ENCODE data around the gene CARMIL1.

CARMIL1 gene

DNA sequence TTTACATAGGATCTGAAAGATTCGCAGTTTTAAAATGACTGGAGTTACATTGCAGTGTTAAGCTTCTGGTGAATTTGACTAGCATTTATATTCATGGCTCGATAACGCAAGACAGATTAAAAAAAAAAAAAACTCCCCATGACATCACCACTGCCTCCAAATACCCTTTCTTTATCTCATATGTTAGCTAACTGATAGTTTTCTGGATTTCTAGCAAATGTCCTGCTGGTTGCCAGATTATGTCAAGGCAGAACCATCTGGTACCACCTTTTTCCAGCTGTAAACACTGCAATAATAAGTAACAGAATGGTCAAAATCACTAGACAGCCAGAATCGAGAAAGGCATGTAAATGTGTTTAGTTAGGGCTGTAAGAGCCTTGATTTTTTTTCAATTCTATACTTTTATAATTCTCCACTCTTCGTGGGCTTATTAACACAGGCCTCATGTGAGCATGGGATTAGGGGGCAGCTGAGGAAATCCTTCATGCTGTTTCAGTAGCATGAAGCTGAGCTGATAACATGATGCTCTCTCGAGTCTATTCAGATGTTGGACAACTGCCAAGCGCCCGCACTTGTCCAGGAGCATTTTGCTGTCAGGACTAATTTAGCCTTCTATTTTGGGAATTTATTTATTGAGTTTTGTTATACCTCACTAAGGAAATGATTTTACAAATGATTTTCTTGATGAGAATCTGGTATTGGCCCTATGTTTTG lies 206.8 kb downstream of the CARMIL1 start:
- Histone ChIP-seq H3K9ac (ENCODE audit: low read depth, low read length) (no peak overlapping the region), H3K36me3 (ENCODE audit: insufficient read depth, low read length) (no peaks in the 10 kb centered on the region), H3K4me1 (ENCODE audit: insufficient read depth, low read length) (no peaks in the 10 kb centered on the region), H3K9me3 (ENCODE audit: control insufficient read depth, insufficient read depth, low read length) (no peaks in the 10 kb centered on the region)

DNA sequence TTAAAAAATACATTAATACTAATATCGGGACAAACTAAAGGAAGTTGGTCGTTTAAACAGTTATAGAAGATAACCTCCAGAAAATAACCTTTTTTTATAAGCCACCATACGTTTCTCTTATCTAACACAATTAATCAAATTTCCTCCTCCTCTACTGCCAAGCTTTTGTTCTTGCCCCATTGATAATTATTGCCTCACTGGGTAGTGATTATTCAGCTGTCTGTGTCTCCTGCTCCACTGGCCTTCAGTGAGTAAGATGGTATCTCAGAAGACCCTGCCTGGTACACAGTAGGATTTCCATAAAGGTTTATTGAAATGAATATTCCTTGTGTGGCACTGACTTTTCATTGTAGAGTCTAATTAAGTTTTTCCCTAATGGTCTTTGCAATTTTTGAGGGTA lies 207.4 kb downstream of the CARMIL1 start:
- Histone ChIP-seq H3K9ac (ENCODE audit: low read depth, low read length) (no peak overlapping the region), H3K4me1 (ENCODE audit: insufficient read depth, low read length) (no peaks in the 10 kb centered on the region), H3K36me3 (ENCODE audit: insufficient read depth, low read length) (no peaks in the 10 kb centered on the region), H3K9me3 (ENCODE audit: control insufficient read depth, insufficient read depth, low read length) (no peaks in the 10 kb centered on the region)

DNA sequence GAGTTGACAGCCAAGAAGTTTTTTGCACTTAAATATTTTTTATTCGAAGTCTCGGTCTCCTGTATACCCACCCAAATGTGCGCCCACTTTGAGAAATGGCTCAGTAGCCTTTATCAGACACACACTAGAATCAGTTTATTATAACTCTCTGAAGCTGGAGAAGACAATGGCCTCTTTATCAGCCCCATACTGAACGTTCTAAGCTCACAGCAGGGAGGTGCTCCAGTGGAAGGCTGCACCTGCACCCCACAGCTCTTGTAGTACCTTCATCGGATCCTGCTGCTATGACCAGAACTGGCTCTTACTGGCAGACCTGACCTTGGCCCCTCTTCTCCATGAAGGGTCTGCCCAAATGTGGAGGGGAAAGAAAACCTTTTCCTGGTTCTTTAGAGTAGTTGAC lies 207.8 kb downstream of the CARMIL1 start:
- no peaks in the 10 kb centered on the region for H3K4me1 ChIP-seq (ENCODE audit: insufficient read depth, low read length)
- H3K9ac ChIP-seq (ENCODE audit: low read depth, low read length): no peak overlapping the region
- H3K36me3 ChIP-seq (ENCODE audit: insufficient read depth, low read length): no peaks in the 10 kb centered on the region
- no peaks in the 10 kb centered on the region for H3K9me3 ChIP-seq (ENCODE audit: control insufficient read depth, insufficient read depth, low read length)

DNA sequence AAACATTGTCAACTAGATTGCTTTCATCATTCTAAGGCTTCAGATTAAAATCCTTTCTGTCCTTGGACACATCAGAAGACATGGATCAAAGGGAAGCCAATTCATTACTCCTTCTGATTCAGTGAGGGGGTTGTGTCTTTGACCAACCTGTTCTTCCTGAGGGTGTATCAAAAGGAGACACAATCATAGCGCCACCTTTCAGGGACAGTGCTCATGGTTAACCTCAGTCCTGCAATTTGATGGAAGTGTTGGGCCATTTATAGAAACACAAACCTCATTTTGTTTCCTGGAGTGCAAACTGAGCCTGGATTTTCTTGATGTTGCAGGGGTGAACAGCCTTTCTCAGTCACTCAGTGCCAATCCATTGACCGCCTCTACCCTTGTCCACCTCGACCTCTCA lies 209.0 kb downstream of the CARMIL1 start:
- H3K9me3 ChIP-seq (ENCODE audit: control insufficient read depth, insufficient read depth, low read length): no peaks in the 10 kb centered on the region
- no peaks in the 10 kb centered on the region for H3K36me3 ChIP-seq (ENCODE audit: insufficient read depth, low read length)

DNA sequence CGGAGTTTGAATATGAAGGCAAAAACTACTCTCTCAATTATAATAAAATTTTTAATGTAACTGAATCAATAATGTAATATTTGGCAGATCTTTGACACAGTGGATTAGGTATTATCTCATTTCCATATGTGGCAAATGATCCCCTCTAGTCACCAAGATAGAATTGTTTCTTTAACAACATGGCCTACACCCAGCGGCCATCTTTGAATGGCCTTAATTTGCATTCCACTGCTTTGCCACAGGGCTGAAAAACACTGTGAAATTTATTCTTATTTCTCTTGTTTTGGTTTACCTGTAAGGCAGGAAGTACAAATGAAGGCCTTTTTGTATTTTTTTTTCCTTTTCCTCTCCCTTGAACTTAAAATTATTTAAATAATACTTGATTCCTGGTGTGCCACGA lies 210.2 kb downstream of the CARMIL1 start:
- no peaks in the 10 kb centered on the region for H3K36me3 ChIP-seq (ENCODE audit: insufficient read depth, low read length)
- H3K9me3 ChIP-seq (ENCODE audit: control insufficient read depth, insufficient read depth, low read length): no peaks in the 10 kb centered on the region
- H3K9ac ChIP-seq (ENCODE audit: low read depth, low read length): no peak overlapping the region
- H3K4me1 ChIP-seq (ENCODE audit: insufficient read depth, low read length): no peaks in the 10 kb centered on the region

More for the DNA sequence above, 209.0 kb downstream of the CARMIL1 start:
- Histone ChIP-seq H3K9ac (ENCODE audit: low read depth, low read length) (no peak overlapping the region), H3K4me1 (ENCODE audit: insufficient read depth, low read length) (no peaks in the 10 kb centered on the region)

DNA sequence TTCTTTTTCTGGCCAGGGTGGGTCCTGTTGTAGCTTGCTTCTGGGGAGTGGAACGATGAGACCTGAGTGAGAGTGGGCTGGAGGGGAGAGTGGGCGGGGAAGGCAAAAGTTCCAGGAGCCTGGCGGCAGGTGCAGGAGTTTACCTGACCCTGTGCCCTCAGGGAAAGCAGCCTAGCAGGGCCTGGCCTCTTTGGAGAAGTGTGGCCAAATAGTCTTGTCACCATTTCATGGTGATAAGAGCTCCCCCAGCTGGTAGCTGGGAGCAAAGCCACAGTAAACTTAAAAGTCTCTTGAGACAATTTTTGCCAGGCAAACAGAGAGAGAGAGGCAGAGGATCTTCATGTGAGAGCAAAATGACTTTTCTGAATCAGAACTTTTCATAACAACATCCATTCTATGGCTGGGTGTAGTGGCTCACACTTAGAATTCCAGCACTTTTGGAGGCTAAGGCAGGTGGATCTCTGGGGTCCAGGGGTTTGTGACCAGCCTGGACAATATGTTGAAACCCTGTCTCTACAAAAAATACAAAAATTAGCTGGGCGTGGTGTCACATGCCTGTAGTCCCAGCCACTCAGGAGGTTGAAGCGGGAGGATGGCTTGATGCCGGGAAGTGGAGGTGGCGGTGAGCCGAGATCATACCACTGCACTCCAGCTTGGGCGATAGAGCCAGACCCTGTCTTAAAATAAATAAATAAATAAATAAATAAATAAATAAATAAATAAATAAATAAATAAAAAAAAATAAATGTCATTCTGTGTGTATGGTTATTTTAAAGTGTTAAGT lies 211.0 kb downstream of the CARMIL1 start:
- H3K9ac ChIP-seq (ENCODE audit: low read depth, low read length): no peak overlapping the region
- no peaks in the 10 kb centered on the region for H3K4me1 ChIP-seq (ENCODE audit: insufficient read depth, low read length)
- H3K9me3 ChIP-seq (ENCODE audit: control insufficient read depth, insufficient read depth, low read length): no peaks in the 10 kb centered on the region
- H3K36me3 ChIP-seq (ENCODE audit: insufficient read depth, low read length): no peaks in the 10 kb centered on the region

DNA sequence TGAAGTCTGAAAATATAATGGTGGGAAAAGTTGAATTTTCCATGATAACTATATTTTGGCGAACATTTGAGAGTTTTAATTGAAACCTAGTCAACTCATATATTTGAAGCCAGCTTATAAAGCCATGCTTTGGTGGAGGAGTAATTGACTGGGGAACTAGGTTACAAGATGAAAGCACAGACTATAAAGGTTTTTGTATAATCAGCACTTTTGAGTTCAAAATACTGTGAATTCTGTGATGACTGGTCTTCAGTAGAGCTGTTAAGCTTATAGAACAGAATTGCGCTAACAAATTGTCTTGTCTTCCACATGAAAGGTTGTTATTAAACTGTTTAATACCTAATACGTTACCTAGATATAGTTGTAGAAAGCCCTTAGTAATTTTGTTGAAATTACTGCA lies 213.8 kb downstream of the CARMIL1 start:
- H3K4me1 ChIP-seq (ENCODE audit: insufficient read depth, low read length): no peaks in the 10 kb centered on the region
- no peaks in the 10 kb centered on the region for H3K9me3 ChIP-seq (ENCODE audit: control insufficient read depth, insufficient read depth, low read length)
- no peak overlapping the region for H3K9ac ChIP-seq (ENCODE audit: low read depth, low read length)
- no peaks in the 10 kb centered on the region for H3K36me3 ChIP-seq (ENCODE audit: insufficient read depth, low read length)

DNA sequence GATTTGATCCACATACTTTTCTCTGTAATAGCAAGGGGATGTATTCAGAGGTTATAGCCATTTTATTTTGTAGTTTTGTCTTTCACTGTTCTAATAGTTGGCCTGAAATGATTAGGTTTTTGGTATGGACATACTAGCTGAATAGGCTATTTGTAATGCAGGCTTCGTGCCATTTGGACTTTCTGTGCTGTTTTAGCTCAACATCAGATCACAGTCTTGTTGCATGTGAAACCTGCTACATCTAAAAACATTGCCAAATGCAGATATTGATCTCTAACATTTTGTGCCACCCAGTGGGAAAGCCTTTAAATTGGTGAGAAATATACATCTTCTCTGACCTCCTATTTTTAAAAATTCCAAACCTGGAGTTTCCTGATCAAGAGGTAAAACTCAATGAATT lies 215.3 kb downstream of the CARMIL1 start:
- H3K36me3 ChIP-seq (ENCODE audit: insufficient read depth, low read length): no peaks in the 10 kb centered on the region
- H3K4me1 ChIP-seq (ENCODE audit: insufficient read depth, low read length): no peaks in the 10 kb centered on the region; the same call in 1 of the 2 replicates
- H3K9ac ChIP-seq (ENCODE audit: low read depth, low read length): no peak overlapping the region
- H3K9me3 ChIP-seq (ENCODE audit: control insufficient read depth, insufficient read depth, low read length): no peaks in the 10 kb centered on the region

DNA sequence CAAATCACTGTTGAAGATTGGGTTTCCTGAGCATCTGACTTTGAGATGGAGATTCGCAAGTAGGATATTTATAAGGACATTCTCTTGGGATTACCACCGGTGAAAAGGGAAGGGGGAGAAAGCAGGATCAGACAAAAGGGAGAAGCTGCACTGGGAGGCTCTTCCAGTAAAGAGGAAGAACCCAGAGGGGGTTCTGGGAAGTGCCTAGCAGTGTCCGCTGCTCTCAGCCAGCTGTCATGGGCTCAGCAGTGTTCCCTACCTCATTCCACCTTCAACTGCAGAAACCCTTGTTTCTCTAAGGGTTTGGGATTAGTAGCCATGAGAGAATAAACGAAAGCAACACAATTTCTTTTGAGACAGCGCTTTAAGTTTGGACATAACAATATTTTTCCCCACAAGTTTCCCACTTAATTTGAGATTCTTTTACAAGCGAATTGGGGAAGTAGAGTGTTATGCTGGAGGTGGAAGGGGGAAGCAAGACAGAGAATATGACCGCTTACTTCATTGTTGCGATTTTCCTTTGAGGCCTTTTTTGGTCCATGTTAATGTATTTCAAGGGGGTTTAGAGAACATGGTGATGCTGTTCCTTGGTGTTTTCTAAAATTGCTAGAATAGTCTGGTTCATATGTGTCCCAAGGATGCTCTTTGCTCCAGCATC lies 218.3 kb downstream of the CARMIL1 start:
- Histone ChIP-seq H3K9ac (ENCODE audit: low read depth, low read length) (no peak overlapping the region), H3K4me1 (ENCODE audit: insufficient read depth, low read length) (peaks cover 6% of the 10 kb centered on the region; the same call in 1 of the 2 replicates), H3K36me3 (ENCODE audit: insufficient read depth, low read length) (no peaks in the 10 kb centered on the region), H3K9me3 (ENCODE audit: control insufficient read depth, insufficient read depth, low read length) (no peaks in the 10 kb centered on the region)

DNA sequence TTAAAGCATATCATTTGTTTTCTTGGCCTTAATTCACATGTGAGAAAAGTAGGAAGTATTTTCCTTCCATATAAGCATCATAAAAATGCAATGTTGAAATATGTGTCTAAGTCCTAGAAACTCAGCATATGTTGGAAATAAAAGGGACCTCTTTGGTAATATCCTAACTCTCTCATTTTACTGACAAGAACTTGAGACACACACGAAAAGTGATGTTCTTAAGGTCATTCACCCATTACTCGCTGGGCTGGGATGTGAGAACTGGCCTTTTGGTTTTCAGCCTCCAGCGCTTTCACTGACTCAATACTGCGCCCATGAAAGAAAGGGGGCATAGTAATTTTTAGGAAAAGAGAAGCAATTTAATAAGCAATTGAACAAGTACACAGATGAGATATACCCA lies 219.3 kb downstream of the CARMIL1 start:
- H3K9ac ChIP-seq (ENCODE audit: low read depth, low read length): no peak overlapping the region
- no peaks in the 10 kb centered on the region for H3K36me3 ChIP-seq (ENCODE audit: insufficient read depth, low read length)
- peaks cover 8% of the 10 kb centered on the region; the same call in 1 of the 2 replicates for H3K4me1 ChIP-seq (ENCODE audit: insufficient read depth, low read length)
- no peaks in the 10 kb centered on the region for H3K9me3 ChIP-seq (ENCODE audit: control insufficient read depth, insufficient read depth, low read length)

DNA sequence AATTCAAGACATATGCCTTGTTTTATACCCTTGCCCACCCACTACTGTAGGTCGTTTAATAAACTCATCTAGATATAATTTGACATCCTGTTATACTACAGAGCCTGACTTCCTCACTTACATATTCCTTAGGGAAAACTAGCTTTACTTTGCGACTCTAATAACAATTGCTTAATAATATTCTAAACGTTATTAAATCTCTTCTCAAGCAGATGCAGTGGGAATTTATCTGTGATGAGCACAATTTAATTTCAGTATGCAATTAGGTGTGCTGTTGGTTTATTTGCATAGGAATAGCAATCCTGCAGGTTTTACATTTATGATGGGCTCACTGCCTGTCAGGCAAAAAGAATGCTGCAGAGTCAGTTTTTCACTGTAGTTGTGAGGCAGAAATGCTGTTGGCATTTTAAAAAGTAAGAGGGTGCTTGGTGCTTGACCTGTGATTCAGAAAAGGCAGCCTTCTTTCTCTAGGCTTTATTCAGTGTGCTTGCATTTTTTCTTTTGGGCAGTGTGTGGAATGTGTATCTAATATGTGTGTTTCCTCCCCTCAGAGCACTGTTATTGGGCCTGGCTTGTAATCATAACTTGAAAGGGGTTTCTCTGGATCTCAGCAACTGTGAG lies 220.6 kb downstream of the CARMIL1 start:
- H3K36me3 ChIP-seq (ENCODE audit: insufficient read depth, low read length): no peaks in the 10 kb centered on the region
- H3K9ac ChIP-seq (ENCODE audit: low read depth, low read length): no peak overlapping the region
- H3K9me3 ChIP-seq (ENCODE audit: control insufficient read depth, insufficient read depth, low read length): no peaks in the 10 kb centered on the region
- peaks cover 11% of the 10 kb centered on the region; the same call in 1 of the 2 replicates for H3K4me1 ChIP-seq (ENCODE audit: insufficient read depth, low read length)

DNA sequence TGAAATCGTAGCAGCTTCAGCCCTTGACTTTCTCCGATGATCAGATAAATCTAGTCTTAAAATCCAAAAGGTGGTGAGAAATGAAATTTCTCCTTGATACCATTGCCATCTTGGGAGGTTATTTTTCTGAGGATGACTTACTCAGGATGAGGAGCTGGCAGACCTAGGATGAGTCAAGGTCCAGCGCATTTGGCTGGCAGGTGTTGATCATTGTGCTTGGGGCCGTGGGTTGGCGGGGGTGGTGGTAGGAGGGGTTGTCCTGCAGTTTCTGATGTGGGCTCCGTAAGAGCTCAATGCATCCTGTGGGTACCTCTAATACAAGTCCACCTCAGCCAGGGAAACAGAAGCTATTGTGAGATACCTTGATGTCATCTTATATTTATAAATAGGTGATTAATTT lies 224.5 kb downstream of the CARMIL1 start:
- no peak overlapping the region for H3K9ac ChIP-seq (ENCODE audit: low read depth, low read length)
- H3K4me1 ChIP-seq (ENCODE audit: insufficient read depth, low read length): peaks cover 11% of the 10 kb centered on the region
- no peaks in the 10 kb centered on the region for H3K36me3 ChIP-seq (ENCODE audit: insufficient read depth, low read length)
- H3K9me3 ChIP-seq (ENCODE audit: control insufficient read depth, insufficient read depth, low read length): no peaks in the 10 kb centered on the region

DNA sequence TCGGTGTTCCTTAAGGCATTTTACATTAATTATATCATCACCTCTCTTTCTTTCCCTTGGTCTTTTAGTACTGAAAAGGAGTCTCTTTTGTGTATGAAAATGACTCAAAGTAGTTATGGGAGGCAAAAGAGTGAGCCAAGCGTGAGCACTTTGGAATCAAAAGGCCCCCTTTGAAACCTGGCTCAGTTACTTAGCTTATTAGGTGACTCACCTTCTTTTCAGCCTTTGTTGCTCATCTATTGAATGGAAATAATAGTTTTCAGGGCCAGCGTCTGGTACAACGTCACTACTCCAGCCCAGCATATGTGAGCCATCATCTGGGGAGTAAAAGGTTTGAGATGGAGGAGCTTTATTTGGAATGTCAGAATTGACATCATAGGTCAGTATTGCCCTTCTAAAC lies 225.5 kb downstream of the CARMIL1 start:
- Histone ChIP-seq H3K36me3 (ENCODE audit: insufficient read depth, low read length) (no peaks in the 10 kb centered on the region), H3K9me3 (ENCODE audit: control insufficient read depth, insufficient read depth, low read length) (no peaks in the 10 kb centered on the region), H3K9ac (ENCODE audit: low read depth, low read length) (no peak overlapping the region), H3K4me1 (ENCODE audit: insufficient read depth, low read length) (peaks cover 10% of the 10 kb centered on the region)

DNA sequence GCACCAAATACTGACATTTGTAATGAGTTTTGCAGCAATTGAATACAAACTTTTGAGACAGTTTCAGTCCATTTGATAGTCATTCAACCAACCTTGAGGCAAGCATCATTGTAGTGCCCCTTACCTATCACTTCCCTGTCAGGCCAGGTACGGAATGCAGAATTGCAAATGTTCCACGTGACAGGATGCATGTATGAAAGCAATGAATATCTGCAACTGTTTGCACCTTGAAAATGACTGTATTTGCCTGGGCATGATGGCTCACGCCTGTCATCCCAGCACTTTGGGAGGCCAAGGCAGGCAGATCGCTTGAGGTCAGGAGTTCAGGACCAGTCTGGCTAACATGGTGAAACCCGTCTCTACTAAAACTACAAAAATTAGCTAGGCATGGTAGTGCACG lies 226.8 kb downstream of the CARMIL1 start:
- H3K36me3 ChIP-seq (ENCODE audit: insufficient read depth, low read length): no peaks in the 10 kb centered on the region
- peaks cover 5% of the 10 kb centered on the region for H3K4me1 ChIP-seq (ENCODE audit: insufficient read depth, low read length)
- H3K9ac ChIP-seq (ENCODE audit: low read depth, low read length): no peak overlapping the region
- no peaks in the 10 kb centered on the region for H3K9me3 ChIP-seq (ENCODE audit: control insufficient read depth, insufficient read depth, low read length)
